Activated gamma-delta T cell treated with anti-CD3 and anti-CD28 coated beads, Interleukin-2, amount 50 U/mL, for 16 hours (primary cell): ENCODE measurements around the gene MYDGF.

Source experiments
- DNase-seq: peaks from one replicate; pipeline ENCODE4 v3.0.0-alpha.2; 2020; ENCODE audit warnings: low read depth

The MYDGF gene

GRCh38 chr19:4640247-4641000 lies 29.7 kb downstream of the MYDGF start:
- DNase-seq = no peak

GRCh38 chr19:4639531-4640246 lies 30.5 kb downstream of the MYDGF start:
- DNase-seq = no peak

- peak; percentile 98 for DNase-seq
These were observed 31.2 kb downstream of the MYDGF start, which contains the start of gene TNFAIP8L1 for GRCh38 chr19:4638828-4639530. TSS of gene TNFAIP8L1 (plus strand) at chr19:4639516. CDS start at chr19:4651870, 12,354 bp downstream.

- DNase-seq = no peak
These were observed 31.8 kb downstream of the MYDGF start for GRCh38 chr19:4638317-4638716.

- no peak for DNase-seq
These were observed 33.4 kb downstream of the MYDGF start for GRCh38 chr19:4636761-4637160.

- peak; percentile 61 for DNase-seq
These were observed 33.9 kb downstream of the MYDGF start for GRCh38 chr19:4636151-4636717.

- no peak for DNase-seq
These were observed 34.4 kb downstream of the MYDGF start for GRCh38 chr19:4635754-4636116.

- DNase-seq = no peak
These were observed 36.8 kb downstream of the MYDGF start for GRCh38 chr19:4633140-4633967.

GRCh38 chr19:4624733-4625362 lies 45.3 kb downstream of the MYDGF start:
- DNase-seq = no peak

GRCh38 chr19:4624301-4624700 lies 45.8 kb downstream of the MYDGF start:
- DNase-seq = no peak

GRCh38 chr19:4622695-4623421 lies 47.3 kb downstream of the MYDGF start:
- no peak for DNase-seq

- no peak for DNase-seq
These were observed 49.5 kb downstream of the MYDGF start for GRCh38 chr19:4620675-4621074.

- DNase-seq = no peak
These were observed 50.4 kb downstream of the MYDGF start for GRCh38 chr19:4619668-4620294.

- DNase-seq = no peak
These were observed 52.1 kb downstream of the MYDGF start for GRCh38 chr19:4618019-4618418.

- no peak for DNase-seq
These were observed 56.8 kb downstream of the MYDGF start for GRCh38 chr19:4613254-4613751.

GRCh38 chr19:4609878-4610511 lies 60.1 kb downstream of the MYDGF start:
- DNase-seq = no peak
